Erythroblast (primary cell): ENCODE results near the gene MAEL.

Experiments
- GATA1 ChIP-seq: IDR thresholded peaks from 2 replicates; pipeline ENCODE4 v1.6.1; 2011; ENCODE audit warnings: low read depth, mild to moderate bottlenecking, control low read depth, low read length, moderate library complexity
- POLR2A ChIP-seq: IDR thresholded peaks from 2 replicates; pipeline ENCODE4 v1.6.1; 2011; ENCODE audit warnings: mild to moderate bottlenecking, low read length

DNA sequence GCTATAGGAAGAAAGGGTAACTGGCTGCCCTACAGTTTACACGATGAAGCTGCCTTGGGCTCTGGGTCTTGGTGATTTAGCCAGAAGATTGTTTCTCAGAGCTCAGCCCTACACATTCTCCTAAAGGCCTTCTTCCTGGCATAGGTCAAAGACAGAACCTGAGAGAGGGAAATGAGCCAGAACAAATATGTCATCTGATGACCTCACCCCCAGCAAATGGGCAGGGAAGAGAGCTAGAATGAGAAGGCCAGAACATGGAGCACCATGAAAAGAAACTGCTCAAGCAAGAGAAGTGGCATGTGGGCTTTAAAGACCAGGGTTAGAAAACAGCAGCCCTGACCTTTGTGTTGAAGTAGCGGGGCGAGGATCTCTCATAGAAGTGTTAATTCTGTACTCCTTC is 8.3 kb upstream of the MAEL start:
- TF ChIP-seq POLR2A, result no peak
- no peak for TF ChIP-seq GATA1
